Lower leg skin (tissue), 3 donors: ENCODE results near the gene VSIG1.

Experiments
- CTCF ChIP-seq, 3 donors: fragments of 450-650 bp; IDR thresholded peaks; one replicate each; pipeline ENCODE4 v1.5.1; 2016; ENCODE audit warnings: antibody characterized with exemption in 3 of 3, mild to moderate bottlenecking in 3 of 3, moderate library complexity in 2 of 3
- POLR2A ChIP-seq, 2 donors: fragments of 450-650 bp; IDR thresholded peaks; one replicate each; pipeline ENCODE4 v1.6.1; 2016 to 2017; ENCODE audit warnings: antibody characterized with exemption in 2 of 2, mild to moderate bottlenecking in 1 of 2, moderate library complexity in 1 of 2

- TF ChIP-seq CTCF (IDR thresholded peaks at IDR 0.05) (no peak), POLR2A (IDR thresholded peaks at IDR 0.05) (no peak)
Observed at GRCh38 chrX:108091878-108092291, 47.0 kb downstream of the VSIG1 start.
